Measurements from ENCODE around the gene TMPRSS7.

- no peak for TF ChIP-seq CTCF (conservative IDR thresholded peaks at IDR 0.05 in 1 of 2, IDR thresholded peaks at IDR 0.05 in 1 of 2; ENCODE audit: extremely low read depth in 1 of 2, insufficient read depth in 1 of 2, low read depth in 1 of 2, low read length in 2 of 2)
- TF ChIP-seq EZH2 (IDR thresholded peaks at IDR 0.05; ENCODE audit: borderline replicate concordance, low read length) = no peak
Measured at GRCh38 chr3:112010636-112011035, 23.9 kb upstream of the TMPRSS7 start.

All from mammary epithelial cell (primary cell).